Caki2 (cell line): ENCODE data around the gene ZMYND10. TPM values are rescaled to one million over a fixed set of nuclear protein-coding genes. Genes with fewer than 3 reads are reported as not detected.
A peak's percentile ranks its signal among the peaks of the same experiment; 100 is the strongest.
"Not testable (repeated sequence)": the region's sequence is repeated elsewhere in the genome, so short reads cannot be mapped to it uniquely, and the experiment has no call there.

Experiments
- DNase-seq: peaks from one replicate; pipeline ENCODE4 v3.0.0-alpha.2; 2015; ENCODE audit warnings: low read depth
- in situ Hi-C: cut with HindIII; loops from 2 replicates; pipeline ENCODE4 v1.10.0; 2016; ENCODE audit warnings: low sequenced_read_pairs, low pct_unique_long_range_greater_than_20kb, mixed read lengths
- total RNA-seq: library from RNA; depleted of rRNA; stranded (reverse); fragments of >200 nt; shearing (Covaris generic); gene quantifications from 2 replicates; pipeline ENCODE4 v1.2.3, GENCODE V29; 2014; ENCODE audit warnings: low replicate concordance

ZMYND10 gene
- total RNA-seq, 1 experiment from 2014 or later = 3.3 TPM

DNA sequence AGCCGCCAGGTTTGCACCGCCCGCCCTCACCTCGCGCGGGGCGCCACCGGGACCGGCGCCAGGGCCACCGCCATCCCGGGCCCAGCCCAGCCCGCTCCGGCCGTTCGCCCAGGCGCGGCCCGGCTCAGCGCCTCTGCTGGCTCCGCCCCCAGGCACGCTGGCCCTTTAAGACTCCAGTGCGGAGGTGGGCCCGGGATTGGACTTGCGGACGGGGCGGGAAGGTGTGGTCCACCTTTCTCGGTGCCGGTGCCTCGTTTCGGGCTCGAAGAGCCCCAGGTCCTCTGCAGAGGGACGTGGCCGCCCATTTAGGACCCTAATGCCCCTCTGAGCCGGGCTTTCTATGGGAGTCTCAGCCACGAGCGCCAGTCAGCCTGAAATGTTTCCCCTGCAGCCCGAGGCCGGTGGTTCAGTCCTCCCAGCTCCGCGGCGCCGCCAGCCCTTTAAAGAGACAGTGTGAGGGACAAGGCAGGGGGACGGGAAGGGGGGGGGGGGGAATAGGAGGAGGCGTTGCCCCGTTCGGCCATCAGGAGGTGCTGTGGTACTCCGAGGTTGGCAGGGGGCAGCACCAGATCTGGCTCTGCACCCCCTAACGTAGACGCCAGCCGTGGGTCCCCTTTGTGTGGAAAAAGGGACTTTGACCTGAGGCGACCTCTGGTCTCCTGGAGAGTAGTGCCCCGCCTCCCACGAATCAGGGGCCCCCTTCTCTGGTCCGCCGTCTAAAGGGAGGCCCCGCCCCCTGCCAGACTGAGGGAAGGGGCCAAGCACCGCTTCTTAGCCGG lies 24.0 kb downstream of the ZMYND10 start:
- in situ Hi-C loops = no loop called here
- peak; percentile 88 for DNase-seq

DNA sequence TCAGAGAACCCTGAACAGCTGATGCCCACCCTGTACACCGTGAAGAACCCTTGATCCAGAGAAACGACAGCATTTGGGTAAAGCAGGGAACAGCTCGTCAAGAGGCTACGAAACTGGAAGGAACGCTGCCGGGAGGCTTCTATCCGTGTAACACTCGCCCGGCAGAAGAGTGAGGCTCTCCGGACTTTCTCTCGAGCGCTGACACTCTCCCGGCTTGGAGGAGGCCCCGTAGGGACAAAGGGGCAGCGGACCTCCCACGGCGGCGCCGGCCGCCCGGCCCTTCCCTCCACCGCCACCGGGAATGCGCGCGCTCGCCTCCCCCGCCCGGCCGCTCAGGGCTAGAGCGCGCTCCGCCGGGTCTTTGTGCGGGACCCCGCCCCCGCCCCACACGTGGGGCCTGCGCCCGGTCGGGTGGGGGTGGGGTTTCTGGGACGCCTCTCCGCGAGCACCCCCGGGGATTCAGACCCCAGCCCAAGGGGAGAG lies 24.6 kb downstream of the ZMYND10 start:
- in situ Hi-C loops = no loop called here
- DNase-seq = peak; percentile 77

DNA sequence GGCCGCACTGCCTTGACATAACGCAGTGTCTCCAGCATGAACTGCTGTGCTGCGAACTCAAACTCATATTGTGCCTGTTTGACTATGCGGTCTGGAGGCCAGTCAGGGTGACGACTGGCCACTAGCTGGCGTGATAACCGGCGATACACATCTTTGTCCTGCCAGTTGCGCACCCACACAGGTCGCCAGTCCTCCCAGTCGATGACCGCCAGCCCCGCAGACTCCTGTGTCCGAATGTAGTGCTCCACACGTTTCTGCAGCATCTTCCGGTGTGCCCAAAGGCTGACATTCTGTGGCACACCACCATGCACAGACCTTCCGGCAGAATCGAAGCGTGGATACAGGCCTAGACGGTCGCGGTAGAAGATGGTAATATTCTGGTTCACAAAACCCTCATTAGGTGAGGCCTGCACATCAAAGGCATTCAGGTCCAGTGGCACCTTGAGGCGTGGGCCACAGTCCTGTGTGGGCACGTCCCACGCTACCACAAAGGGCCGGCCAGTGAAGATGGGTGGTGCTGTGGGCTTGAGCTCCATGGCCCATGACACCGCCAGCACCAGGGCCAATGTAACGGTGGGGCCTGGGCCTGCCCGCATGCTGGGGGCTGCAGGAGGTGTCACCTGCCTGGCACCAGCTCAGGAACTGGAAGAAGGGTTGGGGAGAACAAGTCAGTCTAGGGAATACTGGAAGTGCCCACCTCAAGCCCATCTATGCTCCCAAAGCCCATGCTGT lies 25.5 kb downstream of the ZMYND10 start:
- DNase-seq = no peak
- in situ Hi-C loops = no loop called here

DNA sequence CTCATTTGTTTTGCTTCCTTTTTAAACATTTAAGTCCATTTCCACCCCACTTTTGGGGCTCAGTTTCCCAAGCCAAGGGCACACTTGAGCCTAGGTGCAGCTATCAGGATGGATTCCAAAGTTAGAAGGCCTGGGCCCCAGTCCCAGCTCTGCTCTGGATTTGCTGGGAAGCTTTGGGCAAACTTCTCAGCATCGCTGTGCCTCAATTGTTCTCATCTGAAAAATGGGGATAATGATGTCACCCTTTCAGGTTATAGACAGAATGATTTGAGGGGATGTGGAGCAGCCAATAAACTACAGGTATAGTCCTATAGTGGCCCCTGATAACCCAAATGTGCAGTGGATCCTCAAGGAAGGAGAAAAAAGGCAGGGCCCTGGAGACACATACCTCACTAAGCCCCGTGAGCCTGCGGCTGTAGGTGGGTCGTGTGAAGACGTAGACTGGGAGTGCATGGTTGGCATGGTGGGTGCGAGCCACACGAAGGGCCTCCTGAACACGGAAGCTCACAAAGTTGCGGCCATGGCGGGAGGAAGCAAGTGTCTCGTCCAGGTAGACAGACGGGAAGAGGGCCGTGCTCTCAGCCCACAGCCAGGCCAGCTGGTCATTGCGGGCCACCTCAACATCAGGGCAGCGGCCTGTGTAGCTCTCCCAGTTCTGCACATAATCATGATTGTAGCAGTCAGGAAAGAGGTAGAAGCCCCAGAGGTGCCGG lies 26.2 kb downstream of the ZMYND10 start:
- in situ Hi-C loops = no loop called here

DNA sequence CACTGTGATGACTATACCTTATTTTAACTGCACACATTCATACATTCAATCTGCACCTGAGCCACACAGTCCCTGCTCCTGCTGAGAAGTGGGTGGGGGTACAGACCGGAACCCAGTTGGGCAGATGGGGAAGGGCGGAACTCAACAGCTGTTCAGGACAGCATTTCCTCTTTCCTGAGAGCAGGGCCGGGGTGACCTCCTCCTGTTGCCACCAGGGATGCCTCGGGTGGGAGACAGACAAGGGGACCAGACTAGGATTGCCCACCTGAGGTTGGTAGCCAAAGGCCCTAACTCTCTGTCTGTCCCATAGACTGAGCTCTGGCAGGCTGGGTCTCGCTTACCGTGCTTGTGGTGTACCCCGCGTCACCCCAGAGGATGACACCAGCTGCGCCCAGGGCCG lies 26.9 kb downstream of the ZMYND10 start:
- in situ Hi-C loops = no loop called here
- DNase-seq = no peak

More for the DNA sequence above, 26.2 kb downstream of the ZMYND10 start:
- DNase-seq = no peak

DNA sequence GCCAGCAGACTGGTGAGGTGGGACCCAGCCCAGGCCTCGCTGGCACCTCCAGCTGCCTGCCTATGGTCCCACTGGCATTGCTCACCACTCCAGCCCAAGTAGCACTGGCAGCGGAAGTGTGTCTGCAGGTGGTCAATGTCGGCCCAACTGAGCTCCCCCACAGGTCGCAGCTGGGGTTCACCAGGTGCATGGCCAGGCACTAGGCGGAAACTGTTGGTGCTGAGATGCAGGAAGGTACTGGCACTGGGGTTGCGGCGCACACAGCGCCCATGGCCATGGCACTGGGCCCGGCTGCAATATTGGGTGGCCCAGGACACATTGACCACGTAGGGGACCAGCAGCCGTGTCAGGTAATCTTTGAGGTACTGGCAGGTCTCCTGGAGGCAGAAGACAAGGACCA lies 27.4 kb downstream of the ZMYND10 start:
- DNase-seq = no peak
- in situ Hi-C loops = no loop called here

DNA sequence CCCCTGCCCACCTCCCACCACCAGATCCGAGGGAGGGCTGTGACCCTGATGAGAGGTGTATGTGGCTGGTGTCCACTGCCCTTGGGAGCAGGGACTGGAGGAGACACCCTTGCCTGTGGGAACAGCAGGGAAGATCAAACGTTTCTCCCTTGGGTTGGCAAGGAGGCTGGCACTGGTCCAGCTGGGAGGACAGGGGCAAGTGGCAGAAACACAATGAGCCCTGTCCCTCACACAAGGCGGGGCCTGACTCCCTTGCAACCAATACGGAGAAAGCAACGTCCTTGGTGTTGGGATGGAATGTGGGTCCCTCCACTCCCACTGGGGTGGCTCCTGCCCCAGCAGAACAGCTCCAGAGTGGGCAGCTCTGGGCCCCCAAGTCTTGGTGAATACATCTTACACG lies 28.2 kb downstream of the ZMYND10 start:
- in situ Hi-C loops = no loop called here
- DNase-seq = no peak

DNA sequence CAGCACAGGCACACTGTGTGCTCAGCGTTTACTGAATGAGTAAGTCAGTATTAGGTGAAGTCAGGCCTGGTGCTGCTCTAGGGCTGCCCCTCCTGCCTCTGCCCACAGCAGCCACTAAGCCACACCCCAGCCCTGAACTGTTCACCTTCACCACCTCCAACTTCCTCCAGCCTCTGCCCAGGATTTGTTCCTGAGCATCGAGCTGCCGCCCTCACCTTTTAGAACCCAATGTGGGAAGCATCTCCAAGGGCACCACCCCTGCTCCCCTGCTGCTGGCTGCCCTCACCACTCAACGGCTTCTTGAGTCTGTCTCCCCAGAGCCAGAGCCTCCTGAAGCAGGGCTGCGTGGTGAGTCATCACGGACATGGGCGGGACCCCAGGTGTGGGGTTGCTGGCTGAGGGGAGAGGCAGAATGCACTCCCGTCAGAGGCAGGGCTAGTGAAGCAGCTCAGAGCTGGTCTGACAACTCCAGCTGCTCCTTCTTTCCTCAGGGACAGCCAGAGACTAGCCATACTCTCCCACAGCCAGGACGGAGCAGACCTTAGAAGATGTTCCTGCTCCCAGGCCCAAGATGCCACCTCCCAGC lies 28.8 kb downstream of the ZMYND10 start:
- peak; percentile 96 for DNase-seq
- in situ Hi-C loops = no loop called here

DNA sequence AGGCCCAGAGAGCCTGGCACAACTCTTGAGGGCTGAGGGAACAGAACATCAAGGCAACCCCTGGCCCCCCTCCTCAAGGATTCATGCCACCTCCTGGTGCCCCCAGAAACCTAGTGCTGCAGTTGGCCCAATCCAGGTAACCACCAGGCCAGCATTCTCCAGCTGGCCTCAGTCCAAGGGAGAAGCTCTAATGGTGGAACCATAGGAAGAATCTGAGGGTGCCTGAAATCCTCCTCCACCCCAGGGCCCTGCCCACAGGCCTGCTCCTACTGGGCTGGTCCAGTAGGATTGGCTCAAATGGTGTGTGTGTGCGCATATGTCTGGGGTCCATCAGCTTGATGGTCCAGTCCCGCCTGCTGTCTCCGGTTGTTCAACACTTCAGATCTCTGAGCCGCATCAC lies 30.7 kb downstream of the ZMYND10 start:
- DNase-seq = no peak
- in situ Hi-C loops = no loop called here

DNA sequence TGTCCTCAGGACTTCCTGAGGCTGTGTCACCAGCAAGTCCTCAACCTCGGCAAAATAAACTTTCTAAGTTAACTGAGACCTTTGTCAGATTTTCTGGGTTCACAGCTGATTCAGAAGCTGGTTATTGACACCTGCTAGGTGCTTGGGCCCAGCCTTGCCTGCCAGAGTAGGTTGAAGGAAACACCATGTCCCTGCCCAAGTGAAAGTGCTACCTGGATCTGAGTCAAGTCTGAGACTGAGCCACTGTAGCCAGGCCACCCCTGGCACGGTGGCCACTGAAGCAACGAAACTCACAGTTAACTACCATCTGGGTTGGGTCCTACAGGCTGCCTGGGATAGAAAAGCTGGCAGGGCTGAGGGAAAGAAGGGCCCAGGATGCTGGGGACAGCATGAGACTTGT lies 31.2 kb downstream of the ZMYND10 start:
- in situ Hi-C loops = no loop called here
- DNase-seq = no peak

DNA sequence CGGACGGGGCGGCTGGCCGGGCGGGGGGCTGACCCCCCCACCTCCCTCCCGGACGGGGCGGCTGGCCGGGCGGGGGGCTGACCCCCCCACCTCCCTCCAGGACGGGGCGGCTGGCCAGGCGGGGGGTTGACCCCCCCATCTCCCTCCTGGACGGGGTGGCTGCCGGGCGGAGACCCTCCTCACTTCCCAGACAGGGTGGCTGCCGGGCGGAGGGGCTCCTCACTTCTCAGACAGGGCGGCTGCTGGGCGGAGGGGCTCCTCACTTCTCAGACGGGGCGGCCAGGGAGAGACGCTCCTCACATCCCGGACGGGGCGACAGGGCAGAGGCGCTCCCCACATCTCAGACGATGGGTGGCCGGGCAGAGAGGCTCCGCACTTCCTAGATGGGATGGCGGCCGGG lies 33.5 kb downstream of the ZMYND10 start:
- DNase-seq, in situ Hi-C loops: not testable (repeated sequence)

DNA sequence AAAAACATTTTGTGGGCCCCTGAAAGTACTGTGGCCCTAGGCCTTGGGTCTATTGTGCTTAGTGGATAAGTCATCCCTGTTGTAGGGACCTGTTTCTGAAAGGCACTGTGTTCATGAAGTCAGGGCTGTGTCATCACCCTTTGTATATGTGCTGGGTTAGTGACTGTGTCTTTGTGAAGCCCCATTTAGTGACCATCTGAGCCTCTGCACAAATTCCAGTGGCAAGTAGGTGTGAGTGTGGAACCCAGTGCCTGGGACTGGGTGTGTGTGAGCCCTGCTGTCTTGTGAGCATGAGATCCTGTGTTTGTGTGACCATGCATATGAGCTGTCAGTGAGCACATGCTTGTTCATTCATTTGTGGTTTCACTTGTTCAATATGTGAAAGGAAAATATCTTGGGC lies 40.9 kb downstream of the ZMYND10 start:
- DNase-seq = no peak

DNA sequence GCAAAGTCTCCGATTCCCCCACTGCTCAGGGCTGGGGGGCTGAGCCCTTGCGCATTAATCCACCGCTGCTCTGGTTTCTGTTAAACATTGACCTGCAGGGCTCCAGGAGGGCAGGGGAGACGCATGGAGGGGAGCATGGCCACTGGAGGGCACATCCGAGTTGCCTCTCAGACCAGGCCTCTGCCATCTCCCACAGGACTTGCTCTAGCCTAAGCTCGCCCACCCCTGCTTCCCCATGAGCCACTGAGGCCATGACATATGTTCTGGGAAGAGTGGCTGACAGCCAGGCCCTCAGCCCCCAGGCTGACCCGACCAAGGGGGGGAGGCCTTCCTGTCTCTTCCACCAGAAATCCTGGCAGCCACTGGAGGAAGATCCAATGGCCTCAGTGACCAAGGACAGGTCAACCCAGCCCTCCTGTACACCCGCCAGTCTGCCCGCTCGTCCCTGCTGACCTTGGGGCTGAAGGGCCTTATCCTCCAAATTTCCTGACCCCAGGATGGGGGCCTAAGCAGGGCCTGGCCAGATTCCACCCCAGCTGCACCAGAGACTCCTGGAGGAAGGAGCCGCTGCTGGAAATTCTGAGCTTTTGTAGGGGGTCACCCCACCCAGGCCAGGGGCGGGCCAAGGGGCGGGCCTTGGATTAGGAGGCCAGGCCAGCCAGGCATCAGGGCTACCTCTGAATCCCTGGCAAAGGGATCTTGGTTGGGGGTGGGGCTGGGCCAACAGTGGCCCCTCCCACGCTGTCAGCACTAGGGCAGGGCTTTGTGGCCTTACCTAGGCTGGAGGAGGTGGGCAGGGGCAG lies 42.3 kb downstream of the ZMYND10 start, which contains the start of gene HYAL1:
Gene HYAL1 (minus strand): TSS at position 562 of the 803 bp plus-strand sequence. CDS start 618 bp downstream, outside the sequence.
- in situ Hi-C loops = no loop called here
- no peak for DNase-seq

More for the DNA sequence above, 40.9 kb downstream of the ZMYND10 start:
- in situ Hi-C loops = no loop called here

DNA sequence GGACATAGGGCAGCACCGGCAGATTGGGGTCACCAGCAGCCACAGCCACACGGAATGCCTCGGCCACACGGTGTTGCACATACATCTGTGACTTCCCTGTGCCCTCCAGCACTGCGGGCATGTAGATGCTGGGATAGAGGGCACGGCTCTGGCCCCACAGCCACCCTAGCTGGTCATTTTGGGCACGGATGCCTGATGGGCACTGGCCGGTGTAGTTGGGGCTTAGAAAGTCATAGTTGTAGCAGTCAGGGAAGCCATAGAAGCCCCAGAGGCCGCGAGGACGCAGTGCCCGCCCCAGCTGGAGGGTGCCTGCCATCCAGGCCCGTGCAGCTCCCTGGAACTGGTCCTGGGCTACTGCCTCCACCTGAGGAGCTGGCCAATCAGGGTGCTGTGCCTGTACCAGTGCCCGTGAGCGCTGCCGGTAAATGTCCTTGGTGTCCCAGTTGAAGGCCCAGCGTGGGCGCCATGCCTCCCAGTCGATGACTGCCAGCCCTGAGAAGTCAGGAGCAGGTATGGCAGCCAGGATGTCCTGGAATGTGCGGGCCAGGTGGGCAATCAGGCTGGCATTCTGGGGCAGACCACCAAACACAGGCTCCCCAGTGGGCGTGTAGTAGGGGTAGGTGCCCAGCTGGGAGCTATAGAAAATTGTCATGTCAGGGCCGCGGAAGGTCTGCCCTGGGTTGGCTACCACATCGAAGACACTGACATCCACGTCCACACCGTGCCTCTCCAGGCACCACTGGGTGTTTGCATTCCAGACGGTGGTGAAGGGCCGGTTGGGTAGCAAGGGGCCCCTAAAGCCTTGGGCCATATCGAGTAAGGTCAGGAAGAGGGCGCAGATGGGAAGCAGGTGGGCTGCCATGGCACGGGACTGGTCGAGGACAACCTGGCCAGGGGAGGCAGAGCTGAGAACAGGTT lies 43.2 kb downstream of the ZMYND10 start:
- DNase-seq = no peak
- in situ Hi-C loops = no loop called here

DNA sequence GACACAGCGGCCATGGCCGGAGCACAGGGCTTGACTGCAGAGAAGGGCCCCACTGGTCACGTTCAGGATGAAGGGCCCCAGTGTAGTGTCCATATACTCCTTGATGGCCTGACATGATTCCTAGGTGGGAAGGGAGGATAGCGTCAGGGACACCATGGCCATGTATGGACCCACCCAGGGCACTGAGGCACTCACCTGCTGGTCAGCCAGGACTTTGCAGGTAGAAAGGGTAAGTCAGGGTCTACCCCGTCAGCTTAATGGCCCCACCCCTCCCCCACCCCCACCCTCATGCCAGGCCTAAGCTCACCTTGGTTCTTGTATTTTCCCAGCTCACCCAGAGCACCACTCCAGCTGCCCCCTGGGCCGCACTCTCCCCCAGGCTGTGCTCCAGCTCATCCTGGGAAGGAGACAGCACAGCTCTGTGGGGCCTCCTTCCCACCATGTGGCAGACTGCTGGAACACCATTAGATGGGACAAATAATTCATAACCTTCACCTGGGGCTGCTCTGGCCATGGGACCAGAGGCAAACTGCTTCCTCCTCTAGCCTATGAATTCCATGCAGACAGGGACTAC lies 44.8 kb downstream of the ZMYND10 start:
- no peak for DNase-seq
- in situ Hi-C loops = no loop called here

DNA sequence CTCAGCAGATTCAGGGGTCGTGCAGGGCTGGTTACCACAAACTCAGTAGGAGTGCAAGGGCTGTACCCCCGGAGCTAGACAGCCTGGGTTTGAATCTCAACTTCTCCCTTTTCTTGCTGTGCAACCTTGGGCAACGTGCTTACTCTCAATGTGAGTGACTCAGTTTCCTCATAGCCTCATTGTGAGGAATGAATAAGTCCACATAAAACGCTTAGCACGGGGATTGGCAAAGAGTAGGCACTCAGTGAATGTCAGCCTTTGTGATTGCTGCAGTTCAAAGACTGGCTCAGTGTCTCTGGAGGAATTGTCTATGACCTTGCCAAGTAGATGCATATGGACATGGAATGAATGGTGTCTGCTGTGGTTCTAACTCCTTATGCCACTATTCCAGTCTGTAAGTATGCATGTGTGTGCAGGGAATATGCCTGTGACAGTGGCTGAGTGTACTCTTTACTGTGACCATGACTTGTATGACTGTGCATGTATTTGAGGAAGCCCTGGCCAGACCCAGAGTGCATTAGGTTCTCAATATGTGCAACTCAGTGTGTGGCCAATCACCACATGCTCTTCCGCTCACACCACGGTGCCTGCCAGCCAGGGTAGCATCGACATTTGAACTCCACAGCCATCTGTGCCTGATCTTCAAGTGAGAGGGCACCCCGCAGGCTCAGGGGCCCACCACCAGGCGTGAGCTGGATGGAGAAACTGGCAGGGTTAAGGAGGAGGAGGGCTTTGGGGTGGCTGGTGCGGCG lies 45.4 kb downstream of the ZMYND10 start:
- DNase-seq = no peak
- in situ Hi-C loops = no loop called here
